H1 (cell line): ENCODE results near the gene NPFF. TPM values are rescaled to one million over a fixed set of nuclear protein-coding genes. Genes with fewer than 3 reads are reported as not detected.
A peak's percentile ranks its signal among the peaks of the same experiment; 100 is the strongest.

Experiments
- CTCF ChIA-PET: fragments of 300-600 bp; sonication (Branson Sonifier 250); formaldehyde crosslinking; loops from one replicate; lab custom pipeline; 2021; ENCODE audit not compliant: partially characterized antibody; lab: Charles Lee
- POLR2A ChIA-PET: fragments of 300-600 bp; sonication (Branson Sonifier 250); formaldehyde crosslinking; loops from one replicate; lab custom pipeline; 2021; ENCODE audit warnings: inconsistent platforms; ENCODE audit not compliant: partially characterized antibody; lab: Charles Lee
- DNase-seq, 2 experiments: peaks; one replicate each; pipeline versions ENCODE4 v3.0.0 to v3.0.0-alpha.2; 2010 to 2022; ENCODE audit warnings: low spot score in 2 of 2, low read depth in 1 of 2, mixed read lengths in 1 of 2
- FAIRE-seq: peaks from 2 replicates; lab custom pipeline; 2011; peaks lifted over from hg19 to GRCh38; lab: Jason Lieb, UNC
- H2AFZ ChIP-seq: 2 replicates; pipeline ENCODE4 v1.8.1; 2012; ENCODE audit warnings: low read length, inconsistent platforms
- H2AK5ac ChIP-seq: 2 replicates; pipeline ENCODE4 v1.6.1; 2013; ENCODE audit warnings: low read depth, low read length
- H2BK120ac ChIP-seq: replicated peaks from 2 replicates; pipeline ENCODE3; 2013; ENCODE audit warnings: low read depth, low read length, inconsistent platforms
- H2BK12ac ChIP-seq: 2 replicates; pipeline ENCODE4 v1.6.1; 2013; ENCODE audit warnings: low read depth, low read length
- H2BK15ac ChIP-seq: 2 replicates; pipeline ENCODE4 v1.6.1; 2013; ENCODE audit warnings: low read length
- H2BK20ac ChIP-seq: 2 replicates; pipeline ENCODE4 v1.6.1; 2013; ENCODE audit warnings: low read length
- H2BK5ac ChIP-seq: 2 replicates; pipeline ENCODE4 v1.6.1; 2013; ENCODE audit warnings: low read depth, low read length
- H3K14ac ChIP-seq: 2 replicates; pipeline ENCODE4 v1.6.1; 2013; ENCODE audit warnings: inconsistent platforms; ENCODE audit not compliant: insufficient read length
- H3K18ac ChIP-seq: 2 replicates; pipeline ENCODE4 v1.6.1; 2013; ENCODE audit warnings: low read length; ENCODE audit errors: extremely low read depth
- H3K23ac ChIP-seq: 2 replicates; pipeline ENCODE4 v1.6.1; 2013; ENCODE audit warnings: inconsistent platforms; ENCODE audit not compliant: insufficient read length
- H3K23me2 ChIP-seq: 2 replicates; pipeline ENCODE4 v1.6.1; 2013; ENCODE audit warnings: low read depth, low read length
- H3K27ac ChIP-seq: 2 replicates; pipeline ENCODE4 v1.6.1; 2011; ENCODE audit warnings: low read depth, low read length, inconsistent platforms
- H3K27me3 ChIP-seq, 4 experiments: replicated peaks in 1 of 4; 1 replicate in 1 of 4; 2 replicates in 3 of 4; pipeline versions ENCODE4 v1.6.1 to v1.8.1; 2011 to 2013; ENCODE audit warnings: low read length in 3 of 4, mild to moderate bottlenecking in 3 of 4, inconsistent platforms in 2 of 4, mixed read lengths in 2 of 4, moderate library complexity in 1 of 4; ENCODE audit not compliant: control insufficient read depth in 3 of 4, insufficient read depth in 3 of 4; ENCODE audit errors: extremely low read depth in 1 of 4
- H3K36me3 ChIP-seq, 4 experiments: 2 replicates each; pipeline versions ENCODE4 v1.6.1 to v1.8.1; 2011 to 2013; ENCODE audit warnings: mild to moderate bottlenecking in 4 of 4, low read length in 3 of 4, moderate library complexity in 2 of 4, control low read depth in 1 of 4, inconsistent platforms in 1 of 4; ENCODE audit not compliant: insufficient read depth in 4 of 4, control insufficient read depth in 2 of 4
- H3K4ac ChIP-seq: replicated peaks from 2 replicates; pipeline ENCODE3; 2013; ENCODE audit warnings: low read length, low read depth, mixed read lengths, inconsistent platforms; ENCODE audit not compliant: insufficient read length
- H3K4me1 ChIP-seq, 4 experiments: replicated peaks in 1 of 4; 1 replicate in 1 of 4; 2 replicates in 3 of 4; pipeline versions ENCODE4 v1.6.1 to v1.8.1; 2011 to 2013; ENCODE audit warnings: low read length in 3 of 4, inconsistent platforms in 2 of 4, mixed read lengths in 1 of 4; ENCODE audit not compliant: insufficient read depth in 4 of 4, control insufficient read depth in 3 of 4
- H3K4me2 ChIP-seq, 2 experiments: 2 replicates each; pipeline versions ENCODE4 v1.6.1 to v1.8.1; 2011 to 2013; ENCODE audit warnings: low read depth in 2 of 2, low read length in 2 of 2, control low read depth in 1 of 2, inconsistent platforms in 1 of 2, mild to moderate bottlenecking in 1 of 2; ENCODE audit not compliant: insufficient read depth in 1 of 2
- H3K4me3 ChIP-seq, 4 experiments: fragments of 200-600, 300-600 bp in 1 of 4; sonication (generic), shearing (Covaris generic), sonication (Bioruptor Twin) in 1 of 4; 2 replicates each; pipeline versions ENCODE4 v1.5.1 to v1.8.1; 2011 to 2016; ENCODE audit warnings: low read length in 4 of 4, low read depth in 3 of 4, control low read depth in 2 of 4, inconsistent platforms in 2 of 4, mild to moderate bottlenecking in 2 of 4, mixed read lengths in 1 of 4, moderate library complexity in 1 of 4; ENCODE audit not compliant: insufficient read depth in 2 of 4; ENCODE audit errors: extremely low read depth in 1 of 4
- H3K56ac ChIP-seq: replicated peaks from 2 replicates; pipeline ENCODE3; 2013; ENCODE audit warnings: low read depth, mild to moderate bottlenecking, mixed read lengths, low read length, inconsistent platforms; ENCODE audit not compliant: insufficient read length
- H3K79me1 ChIP-seq: 2 replicates; pipeline ENCODE4 v1.6.1; 2013; ENCODE audit warnings: low read depth, low read length, control low read depth
- H3K79me2 ChIP-seq, 2 experiments: 2 replicates each; pipeline versions ENCODE4 v1.6.1 to v1.8.1; 2012 to 2013; ENCODE audit warnings: low read length in 2 of 2, mild to moderate bottlenecking in 2 of 2, inconsistent platforms in 1 of 2; ENCODE audit not compliant: insufficient read depth in 2 of 2, control insufficient read depth in 1 of 2
- H3K9ac ChIP-seq, 4 experiments: replicated peaks in 1 of 4; 1 replicate in 1 of 4; 2 replicates in 3 of 4; pipeline versions ENCODE4 v1.6.1 to v1.8.1; 2011 to 2013; ENCODE audit warnings: low read depth in 3 of 4, low read length in 3 of 4, control low read depth in 2 of 4, mild to moderate bottlenecking in 2 of 4, moderate library complexity in 2 of 4, inconsistent platforms in 1 of 4; ENCODE audit errors: extremely low read depth in 1 of 4
- H3K9me3 ChIP-seq, 2 experiments: 2 replicates each; pipeline versions ENCODE4 v1.6.1 to v1.8.1; 2012 to 2013; ENCODE audit warnings: mild to moderate bottlenecking in 2 of 2, moderate library complexity in 2 of 2, control low read depth in 1 of 2, inconsistent platforms in 1 of 2, low read depth in 1 of 2, low read length in 1 of 2, mixed read lengths in 1 of 2; ENCODE audit not compliant: insufficient read depth in 2 of 2
- H4K20me1 ChIP-seq, 2 experiments: replicated peaks in 1 of 2; 2 replicates each; pipeline versions ENCODE3 to v1.8.1; 2011 to 2013; ENCODE audit warnings: inconsistent platforms in 2 of 2, low read length in 2 of 2, mild to moderate bottlenecking in 1 of 2; ENCODE audit not compliant: insufficient read depth in 2 of 2, control insufficient read depth in 1 of 2
- H4K5ac ChIP-seq: 2 replicates; pipeline ENCODE4 v1.6.1; 2013; ENCODE audit warnings: low read length, low read depth, mixed read lengths, inconsistent platforms; ENCODE audit not compliant: insufficient read length
- H4K8ac ChIP-seq: 2 replicates; pipeline ENCODE4 v1.8.0; 2013; ENCODE audit warnings: mild to moderate bottlenecking, moderate library complexity, low read length, inconsistent platforms; ENCODE audit not compliant: insufficient read depth; ENCODE audit errors: extremely low read depth
- H4K91ac ChIP-seq: replicated peaks from 2 replicates; pipeline ENCODE3; 2013; ENCODE audit warnings: low read length, mixed read lengths, inconsistent platforms; ENCODE audit not compliant: insufficient read length
- ASH2L ChIP-seq: fragments of 200-600, 300-600 bp; sonication (generic); IDR thresholded peaks from one replicate; pipeline ENCODE4 v1.7.1; 2017; ENCODE audit warnings: low read length
- BCL11A ChIP-seq, 2 experiments: IDR thresholded peaks; one replicate each; pipeline ENCODE4 v1.6.1; 2011; ENCODE audit warnings: low read depth in 2 of 2, low read length in 2 of 2, mild to moderate bottlenecking in 2 of 2
- KDM1A ChIP-seq: fragments of 200-600, 300-600 bp; sonication (generic); IDR thresholded peaks from 2 replicates; pipeline ENCODE4 v1.7.1; 2016; ENCODE audit warnings: mild to moderate bottlenecking, low read length, borderline replicate concordance
- POLR2A ChIP-seq, 2 experiments: IDR thresholded peaks; 1 replicate in 1 of 2; 2 replicates in 1 of 2; pipeline ENCODE4 v1.6.1; 2011; ENCODE audit warnings: low read depth in 2 of 2, low read length in 2 of 2, mild to moderate bottlenecking in 2 of 2; ENCODE audit errors: control extremely low read depth in 1 of 2
- POLR2AphosphoS5 ChIP-seq: IDR thresholded peaks from 2 replicates; pipeline ENCODE4 v1.6.1; 2011; ENCODE audit warnings: low read depth, low read length
- RAD21 ChIP-seq, 2 experiments: IDR thresholded peaks in 1 of 2; conservative IDR thresholded peaks in 1 of 2; 2 replicates each; pipeline ENCODE4 v1.6.1; 2011; ENCODE audit warnings: low read depth in 2 of 2, low read length in 2 of 2, improper control_type of control experiment in 1 of 2, inconsistent platforms in 1 of 2, mild to moderate bottlenecking in 1 of 2, moderate library complexity in 1 of 2
- SIX5 ChIP-seq: IDR thresholded peaks from 2 replicates; pipeline ENCODE4 v1.6.1; 2011; ENCODE audit warnings: mild to moderate bottlenecking, low read depth, low read length
- TCF12 ChIP-seq: IDR thresholded peaks from 2 replicates; pipeline ENCODE4 v1.6.1; 2011; ENCODE audit warnings: low read depth, mild to moderate bottlenecking, low read length
- USF2 ChIP-seq: IDR thresholded peaks from 2 replicates; pipeline ENCODE4 v1.6.1; 2011; ENCODE audit warnings: low read length, improper control_type of control experiment
- WGBS, 2 experiments: shearing (Covaris generic) in 1 of 2; methylation state at CpG; one replicate each; pipeline versions ENCODE4 v1.1.6 to v1.1.7; 2013 to 2015; ENCODE audit warnings: low lambda C conversion rate in 2 of 2, mixed read lengths in 2 of 2, inconsistent platforms in 1 of 2, low coverage in 1 of 2, missing lambda C conversion rate in 1 of 2; ENCODE audit not compliant: insufficient replicate concordance in 2 of 2, insufficient coverage in 1 of 2, insufficient read length in 1 of 2; ENCODE audit errors: extremely low coverage in 1 of 2, missing lambda C conversion rate in 1 of 2; 5-methylcytosine and 5-hydroxymethylcytosine counted together
- polyA plus RNA-seq, 7 experiments: library from polyadenylated mRNA; depleted of rRNA in 3 of 7; stranded (reverse) in 5 of 7; unstranded in 2 of 7; fragments of >200 nt in 5 of 7; fragments of 200-250 nt in 2 of 7; gene quantifications; 1 replicate in 5 of 7; 2 replicates in 1 of 7; 4 replicates in 1 of 7; pipeline versions ENCODE4 v1.2.1 to v1.2.3, GENCODE V29; 2011 to 2013; ENCODE audit warnings: missing spikeins in 2 of 7, mixed read lengths in 2 of 7
- total RNA-seq: library from RNA; stranded (reverse); fragmentation: NEBNext Ultra II Directional; extraction: Animal tissue kit (Norgen Biotek cat#: 25700); gene quantifications from 2 replicates; pipeline ENCODE4 v1.2.1, GENCODE V29; 2021

Gene NPFF
- total and polyA plus RNA-seq, 2 of the 8 experiments (the other 6 are each of a cell fraction or from before 2014, with no cell fraction given): not detected

DNA sequence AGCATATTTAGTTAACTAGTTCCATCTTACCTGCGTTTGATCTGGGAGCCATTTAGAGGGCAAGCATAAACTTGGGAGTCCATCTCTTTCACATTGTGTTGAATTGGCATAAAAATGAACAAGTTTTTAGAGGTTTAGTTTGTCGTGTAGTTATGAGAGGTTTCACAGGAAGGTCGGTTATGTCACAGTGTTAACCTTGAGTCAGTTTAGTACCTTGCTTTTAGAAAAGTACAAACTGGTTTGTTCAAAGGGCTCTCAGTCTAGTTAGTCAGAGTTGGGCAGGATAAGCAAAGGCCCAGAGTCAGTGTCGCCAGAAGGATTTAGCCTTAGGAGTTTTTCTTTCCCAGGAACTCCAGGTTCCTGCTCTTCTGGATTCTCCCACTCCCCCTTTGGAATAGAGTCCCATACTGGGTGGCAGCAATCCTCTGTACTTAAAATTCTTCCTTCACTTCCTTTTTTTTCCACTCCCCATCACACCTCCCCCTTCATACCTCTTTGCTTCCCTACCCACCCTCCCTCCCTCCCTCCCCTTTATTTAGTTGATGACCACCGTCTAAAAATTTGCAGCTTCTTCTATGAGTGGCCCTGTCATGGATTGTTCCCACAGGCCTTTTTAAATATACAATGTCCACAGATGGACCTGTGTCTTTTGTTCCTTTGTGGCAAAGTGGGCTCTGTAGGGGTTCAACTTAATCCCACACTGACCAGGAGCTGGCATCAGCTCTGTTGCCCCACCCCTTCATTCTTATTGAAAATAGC, 43.3 kb downstream of the NPFF start:
- peaks cover 0 to 77% of the 10 kb centered on the region in 2 experiments; a peak in 3 of 4 replicates for H3K79me2 ChIP-seq
- no peak overlapping the region for H3K56ac ChIP-seq
- no peaks in the 10 kb centered on the region for H3K27me3 ChIP-seq
- no peak overlapping the region for H4K8ac ChIP-seq
- DNase-seq (no peak), FAIRE-seq (no peak)
- peaks cover 0 to 10% (median under 1%) of the 10 kb centered on the region in 4 experiments; a peak in 3 of 7 replicates for H3K4me1 ChIP-seq
- H3K9me3 ChIP-seq: no peaks in the 10 kb centered on the region
- H3K9ac ChIP-seq: no peak overlapping the region
- no peak overlapping the region for H3K14ac ChIP-seq
- no peak overlapping the region for H3K18ac ChIP-seq
- H3K23ac ChIP-seq: no peak overlapping the region
- H2BK20ac ChIP-seq: no peak overlapping the region
- H2BK120ac ChIP-seq: no peak overlapping the region
- H2BK5ac ChIP-seq: no peak overlapping the region
- no peak overlapping the region for H4K91ac ChIP-seq
- H3K4me2 ChIP-seq: no peak overlapping the region
- peaks cover 7% of the 10 kb centered on the region for H3K79me1 ChIP-seq
- POLR2A ChIA-PET: interaction anchor here (0.7 to 67.0 kb wide), 10 partner anchors 4 to 208 kb away, joined by 3 to 3397 read pairs (median 4); partner anchors contain the start of genes AAAS, MAP3K12, NPFF and PCBP2
- H4K20me1 ChIP-seq: peaks cover 35 to 54% of the 10 kb centered on the region in 2 experiments
- H3K27ac ChIP-seq: no peak overlapping the region
- H2BK12ac ChIP-seq: no peak overlapping the region
- no peaks in the 10 kb centered on the region; the same call in 1 of the 2 replicates for H3K23me2 ChIP-seq
- no peak overlapping the region for H3K4ac ChIP-seq
- WGBS, 2 experiments: 84% methylated on average over 4 of the region's 5 CpGs; no CpG with 5 or more reads in 1 of the 2 experiments
- no peak overlapping the region for H3K4me3 ChIP-seq
- CTCF ChIA-PET: interaction anchor here (0.6 to 6.4 kb wide), 6 partner anchors 9 to 59 kb away, joined by 3 to 57 read pairs (median 6); no protein-coding TSS in a partner anchor
- peaks cover 88 to 100% (median 95%) of the 10 kb centered on the region in 4 experiments for H3K36me3 ChIP-seq
- H2AK5ac ChIP-seq: no peak overlapping the region
- H4K5ac ChIP-seq: no peak overlapping the region
- no peak overlapping the region for H2AFZ ChIP-seq
- H2BK15ac ChIP-seq: no peak overlapping the region
- TF ChIP-seq USF2: no peak
- TF ChIP-seq KDM1A: no peak
- no peak for TF ChIP-seq ASH2L
- TF ChIP-seq RAD21 (IDR thresholded peaks at IDR 0.05 in 1 of 2, conservative IDR thresholded peaks at IDR 0.05 in 1 of 2; ENCODE audit: low read depth in 2 of 2, low read length in 2 of 2): no peak
- TF ChIP-seq POLR2A (IDR thresholded peaks at IDR 0.05; ENCODE audit: control extremely low read depth in 1 of 2, low read depth in 2 of 2, low read length in 2 of 2): peak; percentile 33 to 54; a peak in 2 of 3 replicates
- TF ChIP-seq TCF12: no peak
- no peak for TF ChIP-seq BCL11A (IDR thresholded peaks at IDR 0.05; ENCODE audit: low read depth in 2 of 2, low read length in 2 of 2)
- no peak for TF ChIP-seq SIX5
- TF ChIP-seq POLR2AphosphoS5: peak; percentile 4; the same call in 1 of the 2 replicates
